Breast epithelium (tissue), 3 donors: Measurements from ENCODE around the gene JPH2.

ENCODE experiments used
- CTCF ChIP-seq, 3 donors: fragments of 450-650 bp; IDR thresholded peaks; one replicate each; pipeline ENCODE4 v1.5.1; 2016 to 2017; ENCODE audit warnings: antibody characterized with exemption in 3 of 3, mild to moderate bottlenecking in 3 of 3, moderate library complexity in 3 of 3
- POLR2A ChIP-seq: fragments of 450-650 bp; IDR thresholded peaks from one replicate; pipeline ENCODE4 v1.6.1; 2016; ENCODE audit warnings: antibody characterized with exemption, mild to moderate bottlenecking, moderate library complexity
- POLR2AphosphoS5 ChIP-seq, 3 donors: sonication (generic); formaldehyde crosslinking; IDR thresholded peaks; one replicate each; pipeline ENCODE4 v1.6.1; 2017; ENCODE audit warnings: antibody characterized with exemption in 3 of 3

GRCh38 chr20:44102582-44102981, 84.4 kb downstream of the JPH2 start:
- TF ChIP-seq CTCF (IDR thresholded peaks at IDR 0.05) (no peak), POLR2A (no peak), POLR2AphosphoS5 (IDR thresholded peaks at IDR 0.05) (no peak)
